HT-29 (cell line): Measurements from ENCODE around the gene SCGB1D1. TPM values are rescaled to one million over a fixed set of nuclear protein-coding genes. Genes with fewer than 3 reads are reported as not detected.

Source experiments
- DNase-seq: peaks from one replicate; pipeline ENCODE4 v3.0.0-alpha.2; 2015; ENCODE audit warnings: low spot score
- total RNA-seq: library from RNA; depleted of rRNA; stranded (reverse); fragments of >200 nt; shearing (Covaris generic); gene quantifications from 2 replicates; pipeline ENCODE4 v1.2.3, GENCODE V29; 2014; rRNA removed

SCGB1D1 gene
- total RNA-seq, 1 experiment from 2014 or later = not detected

DNA sequence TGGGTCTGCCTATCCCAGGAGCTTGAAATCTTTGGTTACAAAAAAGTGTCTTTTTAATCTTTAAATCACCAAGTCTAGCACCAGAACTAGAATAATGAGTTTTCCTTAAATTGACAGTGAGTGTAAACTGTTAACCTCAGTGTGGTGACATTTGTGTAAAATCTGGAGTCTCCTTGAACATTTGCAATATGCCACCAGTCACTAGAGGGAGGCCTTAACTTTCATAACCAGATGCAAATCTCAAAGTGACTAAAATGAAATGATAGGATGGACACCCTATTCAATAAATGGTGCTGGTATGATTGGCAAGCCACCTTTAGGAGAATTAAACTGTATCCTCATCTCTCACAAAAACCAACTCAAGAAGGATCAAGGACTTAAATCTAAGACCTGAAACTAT, 43.7 kb downstream of the SCGB1D1 start:
- no peak for DNase-seq

DNA sequence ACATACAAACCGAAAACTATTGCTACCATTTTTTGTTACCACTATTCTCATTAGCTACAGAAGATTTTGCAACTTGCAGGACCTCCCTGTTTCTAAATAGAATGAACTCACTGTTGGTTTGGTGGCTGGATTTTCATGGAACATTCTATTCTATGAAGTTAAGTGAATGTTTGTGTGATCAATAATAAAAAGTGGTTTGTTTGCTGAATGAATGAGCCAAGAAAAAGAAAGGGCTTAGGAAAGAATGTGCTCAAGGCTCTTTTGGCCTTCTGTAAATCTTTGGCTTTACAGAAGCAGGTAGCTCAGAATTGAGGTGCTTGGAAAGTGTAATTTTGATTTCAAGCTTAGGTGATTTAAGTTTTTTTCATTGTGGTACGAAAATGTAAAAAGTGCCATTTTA, 46.2 kb downstream of the SCGB1D1 start:
- DNase-seq = no peak

DNA sequence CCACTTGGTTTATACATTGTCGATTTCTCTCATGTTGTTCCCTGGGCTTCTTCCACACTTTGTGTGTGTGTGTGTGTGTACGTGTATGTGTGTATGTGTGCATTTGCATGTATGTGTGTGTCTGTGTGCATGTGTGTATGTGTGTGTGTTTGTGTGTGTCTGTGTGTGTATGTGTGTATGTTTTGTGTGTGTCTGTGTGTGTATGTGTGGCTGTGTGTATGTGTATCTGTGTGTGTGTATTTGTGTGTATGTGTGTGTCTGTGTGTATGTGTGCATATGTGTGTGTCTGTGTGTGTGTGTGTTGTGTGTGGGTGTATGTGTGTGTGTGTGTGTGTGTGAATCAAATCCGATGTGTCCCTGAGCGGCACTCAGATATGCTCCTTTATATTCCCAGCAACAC, 47.5 kb downstream of the SCGB1D1 start:
- DNase-seq = no peak

DNA sequence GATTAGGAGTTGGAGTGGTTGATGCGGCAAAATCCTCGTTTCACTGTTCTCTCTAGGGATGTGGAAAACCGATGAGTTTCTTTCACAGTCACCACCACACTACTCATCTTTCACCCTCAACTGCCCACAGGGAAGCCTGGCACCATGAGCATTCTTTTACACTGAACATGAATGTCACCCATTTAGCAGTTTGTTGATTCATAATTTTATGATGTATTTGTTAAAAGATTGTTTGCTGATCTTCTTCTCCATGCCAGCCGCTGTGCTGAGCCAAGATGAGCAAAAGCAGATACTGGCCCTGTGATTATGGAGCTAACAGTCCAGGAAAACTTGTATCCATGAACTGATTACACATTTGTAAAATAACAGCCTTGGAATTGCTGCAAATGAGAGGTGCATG, 48.1 kb downstream of the SCGB1D1 start:
- DNase-seq = no peak

DNA sequence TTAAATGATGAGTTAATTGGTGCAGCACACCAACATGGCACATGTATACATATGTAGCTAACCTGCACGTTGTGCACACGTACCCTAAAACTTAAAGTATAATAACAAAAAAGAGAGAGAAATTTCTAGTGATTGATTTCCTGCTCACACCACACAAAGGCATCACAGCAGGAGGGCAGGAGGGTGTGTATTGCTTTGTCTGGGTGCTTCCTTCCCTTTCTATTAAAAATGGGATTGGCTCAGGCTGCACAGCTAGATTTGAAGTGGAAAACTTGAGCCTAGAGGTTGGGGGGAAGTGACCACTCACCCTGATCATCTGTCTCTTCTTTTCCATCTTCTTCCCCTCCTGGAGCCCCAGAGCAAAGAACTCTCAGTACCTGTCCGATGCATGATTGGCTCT, 51.1 kb downstream of the SCGB1D1 start:
- no peak for DNase-seq

DNA sequence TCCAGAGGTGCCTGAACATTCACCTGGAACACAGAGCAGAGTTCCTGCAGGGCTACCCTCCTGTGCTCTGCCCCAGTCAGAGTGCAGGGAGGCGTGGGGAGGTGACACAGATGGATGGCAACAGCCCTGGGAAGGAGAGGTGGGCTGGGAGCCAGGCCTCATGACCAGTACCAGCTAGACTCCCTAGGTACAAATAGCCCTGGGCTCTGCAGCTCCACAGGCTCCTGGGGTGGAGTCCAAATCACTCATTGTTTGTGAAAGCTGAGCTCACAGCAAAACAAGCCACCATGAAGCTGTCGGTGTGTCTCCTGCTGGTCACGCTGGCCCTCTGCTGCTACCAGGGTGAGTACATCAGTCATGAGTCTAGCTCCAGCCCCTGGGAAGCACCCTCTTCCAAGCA, 52.0 kb downstream of the SCGB1D1 start, which contains the start of gene SCGB1D2:
Gene SCGB1D2, plus strand, starts transcription at position 219 of the 400 bp plus-strand sequence. Its CDS starts 69 bp downstream, at position 288.
- DNase-seq = no peak

Other genes with a start within 250 kb of the SCGB1D1 start
- 0.46 TPM in 1 of 2 replicates, not detected in the other for gene BEST1, start 239.9 kb upstream of the SCGB1D1 start, total RNA-seq
- gene FTH1, start 222.6 kb upstream of the SCGB1D1 start, total RNA-seq = 1,803 and 2,077 TPM in 2 replicates
- gene INCENP, start 66.2 kb upstream of the SCGB1D1 start, total RNA-seq = 131 and 164 TPM in 2 replicates
- gene SCGB2A1, start 18.5 kb downstream of the SCGB1D1 start, total RNA-seq = not detected in 2 replicates
- not detected in 2 replicates for gene SCGB1D2, start 52.0 kb downstream of the SCGB1D1 start, total RNA-seq
- not detected in 2 replicates for gene SCGB2A2, start 79.9 kb downstream of the SCGB1D1 start, total RNA-seq
- not detected in 2 replicates for gene SCGB1D4, start 108.9 kb downstream of the SCGB1D1 start, total RNA-seq
- 38.6 and 60.6 TPM in 2 replicates for gene ASRGL1, start 147.2 kb downstream of the SCGB1D1 start, total RNA-seq
- not detected in 2 replicates for gene SCGB1A1, start 228.8 kb downstream of the SCGB1D1 start, total RNA-seq